GM12874 (cell line): ENCODE results near the gene PRMT5.

ENCODE experiments used
- CTCF ChIP-seq: IDR thresholded peaks from 2 replicates; pipeline ENCODE4 v1.5.1; 2011; ENCODE audit warnings: low read depth, mild to moderate bottlenecking, control low read depth, low read length, moderate library complexity; ENCODE audit not compliant: insufficient read depth

The PRMT5 gene

DNA sequence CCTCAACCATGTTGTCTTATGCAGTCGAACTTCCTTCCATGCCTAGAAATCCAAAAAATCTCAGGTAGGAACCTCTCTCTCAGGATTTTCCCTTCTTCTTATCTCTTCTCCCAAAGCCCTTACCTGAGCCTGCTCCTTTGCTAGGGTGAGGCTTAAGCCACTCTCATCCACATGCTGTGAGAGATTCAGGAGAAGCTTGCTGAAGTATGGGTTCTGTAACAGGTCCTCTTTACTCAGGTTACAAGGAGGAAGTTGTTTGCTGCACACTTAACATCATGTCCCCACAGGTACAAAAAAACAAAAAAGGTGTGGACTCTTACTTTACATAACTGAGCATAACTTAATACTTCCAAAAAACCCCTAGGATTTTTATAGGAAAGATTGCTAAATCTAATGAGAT lies 23.2 kb upstream of the PRMT5 start:
- TF ChIP-seq CTCF, result no peak

- no peak for TF ChIP-seq CTCF
Observed at GRCh38 chr14:22945642-22946041, 16.5 kb upstream of the PRMT5 start.

GRCh38 chr14:22939684-22940083 lies 10.5 kb upstream of the PRMT5 start:
- TF ChIP-seq CTCF, result no peak

GRCh38 chr14:22935156-22935555 lies 6.0 kb upstream of the PRMT5 start:
- no peak for TF ChIP-seq CTCF

GRCh38 chr14:22932146-22932545 lies 3.0 kb upstream of the PRMT5 start:
- no peak for TF ChIP-seq CTCF

DNA sequence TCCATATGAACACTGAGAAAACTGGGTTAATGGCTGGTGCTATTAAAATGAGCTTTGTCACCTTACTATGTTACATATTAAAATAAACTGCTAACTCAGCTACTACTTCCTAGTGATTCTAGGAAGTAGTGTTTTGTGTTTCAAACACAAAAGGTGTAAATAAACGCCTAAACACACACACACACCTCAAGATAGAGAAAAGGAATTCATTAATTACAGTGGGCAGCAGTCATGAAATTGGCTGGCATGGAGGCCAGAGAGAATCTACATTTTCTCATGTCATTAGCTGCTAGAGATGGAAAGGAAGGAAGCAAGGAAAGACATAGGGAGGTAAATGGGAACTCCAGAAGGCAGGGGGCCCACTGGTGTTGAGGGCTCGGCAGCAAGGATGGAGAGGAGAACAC lies 787 bp upstream of the PRMT5 start:
- no peak for TF ChIP-seq CTCF

GRCh38 chr14:22928237-22929103 lies 706 bp downstream of the PRMT5 start:
- TF ChIP-seq CTCF, result no peak

GRCh38 chr14:22926316-22926715 lies 2.9 kb downstream of the PRMT5 start:
- no peak for TF ChIP-seq CTCF
